K562 (cell line): ENCODE measurements around the gene MRPL54. TPM values are rescaled to one million over a fixed set of nuclear protein-coding genes. Genes with fewer than 3 reads are reported as not detected.

Experiments used
- ATAC-seq: fragments of 200-7000 bp; cut with Tn5 transposase; 3 replicates; pipeline ENCODE4 v1.9.1; 2020; ENCODE audit warnings: moderate library complexity
- BruUV-seq: library from RNA; stranded (reverse); fragments of 400-500 nt; replicated peaks from 2 replicates; lab custom pipeline; 2021; lab: Mats Ljungman, UMichigan
- CTCF ChIA-PET: fragments of 300-600 bp; formaldehyde crosslinking; extraction: SDS; loops from one replicate; lab custom pipeline; 2021; ENCODE audit warnings: low intra/inter-chr PET ratio; lab: Yijun Ruan, JAX
- POLR2A ChIA-PET: fragments of 300-600, 350-650 bp; sonication (Branson Sonifier 250); formaldehyde crosslinking; extraction: SDS; loops from one replicate; lab custom pipeline; 2021; ENCODE audit warnings: antibody characterized with exemption, inconsistent platforms; lab: Yijun Ruan, JAX
- DNase-seq, 4 experiments: peaks; one replicate each; pipeline versions ENCODE4 v3.0.0 to v3.0.0-alpha.2; 2011 to 2018; ENCODE audit warnings: low spot score in 3 of 4, mixed read lengths in 3 of 4; ENCODE audit errors: extremely low read depth in 1 of 4
- FAIRE-seq: peaks from 2 replicates; lab custom pipeline; 2011; peaks lifted over from hg19 to GRCh38; lab: Jason Lieb, UNC
- H2AFZ ChIP-seq: 2 replicates; pipeline ENCODE4 v1.6.0; 2011; ENCODE audit warnings: low read depth, low read length, control low read depth, inconsistent platforms
- H3K27ac ChIP-seq: fragments of 200-600 bp; 3 replicates; pipeline ENCODE4 v1.8.0; 2011; ENCODE audit warnings: low read depth, mild to moderate bottlenecking, control low read depth, inconsistent platforms, low read length, moderate library complexity, mixed read lengths; ENCODE audit errors: extremely low read depth
- H3K27me3 ChIP-seq, 2 experiments: fragments of 300-600 bp in 1 of 2; 2 replicates in 1 of 2; 3 replicates in 1 of 2; pipeline versions ENCODE4 v1.6.0 to v1.8.0; 2011; ENCODE audit warnings: inconsistent platforms in 2 of 2, low read length in 2 of 2, mild to moderate bottlenecking in 1 of 2, mixed read lengths in 1 of 2, moderate library complexity in 1 of 2; ENCODE audit not compliant: control insufficient read depth in 2 of 2, insufficient read depth in 2 of 2
- H3K36me3 ChIP-seq: fragments of 300-600 bp; 3 replicates; pipeline ENCODE4 v1.8.0; 2011; ENCODE audit warnings: mild to moderate bottlenecking, low read length, inconsistent platforms; ENCODE audit not compliant: control insufficient read depth, insufficient read depth
- H3K4me1 ChIP-seq, 2 experiments: fragments of 200-600 bp in 1 of 2; replicated peaks in 1 of 2; 2 replicates in 1 of 2; 3 replicates in 1 of 2; pipeline versions ENCODE4 v1.5.1 to v1.8.0; 2011; ENCODE audit warnings: inconsistent platforms in 2 of 2, low read length in 2 of 2, mild to moderate bottlenecking in 1 of 2, mixed read lengths in 1 of 2, moderate library complexity in 1 of 2; ENCODE audit not compliant: control insufficient read depth in 2 of 2, insufficient read depth in 2 of 2
- H3K4me2 ChIP-seq: 2 replicates; pipeline ENCODE4 v1.6.1; 2011; ENCODE audit warnings: low read length, control low read depth, inconsistent platforms, mixed read lengths; ENCODE audit not compliant: insufficient read depth
- H3K4me3 ChIP-seq: fragments of 200-600 bp; sonication (generic), shearing (Covaris generic); 2 replicates; pipeline ENCODE4 v1.5.1; 2016; ENCODE audit warnings: control low read depth, inconsistent platforms
- H3K79me2 ChIP-seq: fragments of 200-600 bp; 3 replicates; pipeline ENCODE4 v1.8.0; 2011; ENCODE audit warnings: low read length, inconsistent platforms; ENCODE audit not compliant: control insufficient read depth, insufficient read depth
- H3K9ac ChIP-seq, 2 experiments: 2 replicates each; pipeline versions ENCODE4 v1.6.0 to v1.6.1; 2011; ENCODE audit warnings: low read depth in 2 of 2, low read length in 2 of 2, control low read depth in 1 of 2, inconsistent platforms in 1 of 2, mild to moderate bottlenecking in 1 of 2, mixed read lengths in 1 of 2; ENCODE audit not compliant: insufficient read depth in 1 of 2
- H3K9me1 ChIP-seq: one replicate; pipeline ENCODE4 v1.6.0; 2011; ENCODE audit warnings: inconsistent platforms, mild to moderate bottlenecking, low read length, moderate library complexity; ENCODE audit not compliant: control insufficient read depth, insufficient read depth
- H3K9me3 ChIP-seq: replicated peaks from 2 replicates; pipeline ENCODE4 v1.5.1; 2011; ENCODE audit warnings: low read depth, low read length, inconsistent platforms; ENCODE audit not compliant: control insufficient read depth, insufficient read depth
- H4K20me1 ChIP-seq: replicated peaks from 2 replicates; pipeline ENCODE4 v1.6.1; 2011; ENCODE audit warnings: low read length, inconsistent platforms, mixed read lengths; ENCODE audit not compliant: control insufficient read depth, insufficient read depth
- CTBP1 ChIP-seq: fragments of 450-650 bp; IDR thresholded peaks from 2 replicates; pipeline ENCODE4 v1.6.1; 2016; ENCODE audit warnings: borderline replicate concordance
- FOSL1 ChIP-seq: fragments of 200-800 bp; sonication (Bioruptor generic); conservative IDR thresholded peaks from 2 replicates; pipeline ENCODE4 v1.6.1; 2016; ENCODE audit warnings: missing genetic modification characterization, missing compliant biosample characterization
- GABPB2 ChIP-seq: fragments of 250-450 bp; sonication (Bioruptor Pico); conservative IDR thresholded peaks from 2 replicates; pipeline ENCODE4 v1.5.1; 2021; ENCODE audit warnings: mild to moderate bottlenecking
- GATA2 ChIP-seq: sonication (generic); formaldehyde crosslinking; IDR thresholded peaks from 2 replicates; pipeline ENCODE4 v1.4.0; 2020; ENCODE audit warnings: mild to moderate bottlenecking, missing genetic modification reagents
- GTF2E2 ChIP-seq: fragments of 200-800 bp; sonication (Bioruptor generic); IDR thresholded peaks from 2 replicates; pipeline ENCODE4 v1.6.1; 2016; ENCODE audit warnings: missing genetic modification characterization, missing compliant biosample characterization
- HDAC1 ChIP-seq, 2 experiments: fragments of 450-650 bp; IDR thresholded peaks; 2 replicates each; pipeline ENCODE4 v1.6.1; 2016 to 2017; ENCODE audit warnings: inconsistent platforms in 1 of 2, mild to moderate bottlenecking in 1 of 2, moderate library complexity in 1 of 2
- HNRNPUL1 ChIP-seq: fragments of 200-400 bp; formaldehyde crosslinking; IDR thresholded peaks from 2 replicates; pipeline ENCODE4 v1.6.1; 2017; ENCODE audit warnings: low read length
- ILF3 ChIP-seq: fragments of 450-650 bp; IDR thresholded peaks from 2 replicates; pipeline ENCODE4 v1.6.1; 2018; ENCODE audit warnings: antibody characterized with exemption, mild to moderate bottlenecking, moderate library complexity, borderline replicate concordance
- KDM4B ChIP-seq, 2 experiments: fragments of 450-650 bp in 1 of 2; sonication (generic) in 1 of 2; IDR thresholded peaks; 2 replicates each; pipeline ENCODE4 v1.6.1; 2016 to 2017; ENCODE audit warnings: borderline replicate concordance in 2 of 2, antibody characterized with exemption in 1 of 2, low read depth in 1 of 2, mild to moderate bottlenecking in 1 of 2
- MTA3 ChIP-seq: fragments of 450-650 bp; formaldehyde crosslinking; IDR thresholded peaks from 2 replicates; pipeline ENCODE4 v1.6.1; 2017; ENCODE audit warnings: mild to moderate bottlenecking, borderline replicate concordance
- NELFE ChIP-seq: IDR thresholded peaks from 2 replicates; pipeline ENCODE4 v1.6.1; 2011; ENCODE audit warnings: mild to moderate bottlenecking; ENCODE audit not compliant: insufficient read depth, insufficient read length
- RBM25 ChIP-seq: fragments of 200-400 bp; formaldehyde crosslinking; IDR thresholded peaks from 2 replicates; pipeline ENCODE4 v1.6.1; 2018; ENCODE audit warnings: low read length, low read depth, moderate library complexity; ENCODE audit not compliant: severe bottlenecking
- SMAD4 ChIP-seq: fragments of 250-450 bp; sonication (Bioruptor Pico); conservative IDR thresholded peaks from 2 replicates; pipeline ENCODE4 v1.8.0; 2021; ENCODE audit warnings: inconsistent platforms, mild to moderate bottlenecking, moderate library complexity
- SREBF2 ChIP-seq: sonication (generic); formaldehyde crosslinking; IDR thresholded peaks from 2 replicates; pipeline ENCODE4 v1.4.0; 2020; ENCODE audit warnings: mild to moderate bottlenecking, missing genetic modification reagents
- ZC3H11A ChIP-seq: IDR thresholded peaks from 2 replicates; pipeline ENCODE4 v1.6.1; 2012; ENCODE audit warnings: low read depth, low read length, improper control_type of control experiment
- ZNF175 ChIP-seq: fragments of 200-800 bp; sonication (Bioruptor generic); IDR thresholded peaks from 2 replicates; pipeline ENCODE4 v1.6.1; 2016; ENCODE audit warnings: low read depth, mild to moderate bottlenecking, missing genetic modification characterization, missing compliant biosample characterization
- WGBS: fragments of 100-300 bp; shearing (Covaris generic); methylation state at CpG from one replicate; pipeline ENCODE4 v1.1.6; 2016; ENCODE audit warnings: low coverage, mixed read lengths; ENCODE audit not compliant: insufficient coverage; ENCODE audit errors: missing lambda C conversion rate; 5-methylcytosine and 5-hydroxymethylcytosine counted together
- in situ Hi-C: fragments of 300-500 bp; cut with MboI; formaldehyde crosslinking; loops from 4 replicates; pipeline ENCODE4 v1.15.0; 2018; ENCODE audit warnings: inconsistent platforms, mixed read lengths
- intact Hi-C: fragments of 100-400 bp; cut with micrococcal nuclease; formaldehyde crosslinking; loops from 2 replicates; pipeline ENCODE4 v1.14.2; 2022
- polyA plus RNA-seq, 8 experiments: library from polyadenylated mRNA; depleted of rRNA in 4 of 8; stranded (reverse) in 5 of 8; unstranded in 3 of 8; fragments of >200 nt; fragmentation: Nextera tagmentation in 2 of 8; fragmentation: Illumina TruSeq in 1 of 8; extraction: Ambion mirVana in 2 of 8; extraction: Trizol in 1 of 8; gene quantifications; 2 replicates each; pipeline versions ENCODE4 v1.2.1 to v1.2.3, GENCODE V29; 2011 to 2014; ENCODE audit warnings: inconsistent platforms in 1 of 8, missing spikeins in 1 of 8
- total RNA-seq, 7 experiments: library from RNA; depleted of rRNA in 6 of 7; stranded (reverse); fragments of >200 nt in 6 of 7; fragmentation: Illumina TruSeq in 2 of 7; extraction: Trizol in 2 of 7; gene quantifications; 2 replicates each; pipeline versions ENCODE4 v1.2.1 to v1.2.3, GENCODE V29; 2011 to 2021; ENCODE audit warnings: low replicate concordance in 1 of 7
- TF ChIP-seq, protein P1 (sequence below): fragments of 450-650 bp; IDR thresholded peaks from 2 replicates; pipeline ENCODE4 v1.6.1; 2014; ENCODE audit warnings: low read depth, mild to moderate bottlenecking, moderate library complexity, borderline replicate concordance
- TF ChIP-seq, protein P2 (sequence below): fragments of 200-800 bp; sonication (Bioruptor generic); IDR thresholded peaks from 2 replicates; pipeline ENCODE4 v1.6.1; 2017; ENCODE audit warnings: missing genetic modification characterization, missing compliant biosample characterization

MRPL54 gene
- total and polyA plus RNA-seq, 9 of the 15 experiments (the other 6 are each of a cell fraction or from before 2014, with no cell fraction given), result 3.5 to 120 (median 56.9) TPM

- TF ChIP-seq KDM4B (IDR thresholded peaks at IDR 0.05; ENCODE audit: borderline replicate concordance in 2 of 2, low read depth in 1 of 2) (no peak), MTA3 (peak; percentile 38), SREBF2 (CRISPR knock-in tag) (no peak), GATA2 (CRISPR knock-in tag) (no peak), NELFE (no peak), SMAD4 (peak; percentile 49), HNRNPUL1 (no peak)
Observed at GRCh38 chr19:3761382-3762129, 926 bp upstream of the MRPL54 start, which contains the start of gene APBA3 (continued).

GRCh38 chr19:3762130-3762473 is 380 bp upstream of the MRPL54 start:
- FAIRE-seq, result no peak
- peak overlapping the region; percentile 99 for H3K27ac ChIP-seq
- TF ChIP-seq ZNF175 (CRISPR knock-in tag), result peak; percentile 87
- no peak for TF ChIP-seq RBM25
- TF ChIP-seq GABPB2 (CRISPR knock-in tag), result no peak
- no peak for TF ChIP-seq CTBP1
- TF ChIP-seq, protein P1, sequence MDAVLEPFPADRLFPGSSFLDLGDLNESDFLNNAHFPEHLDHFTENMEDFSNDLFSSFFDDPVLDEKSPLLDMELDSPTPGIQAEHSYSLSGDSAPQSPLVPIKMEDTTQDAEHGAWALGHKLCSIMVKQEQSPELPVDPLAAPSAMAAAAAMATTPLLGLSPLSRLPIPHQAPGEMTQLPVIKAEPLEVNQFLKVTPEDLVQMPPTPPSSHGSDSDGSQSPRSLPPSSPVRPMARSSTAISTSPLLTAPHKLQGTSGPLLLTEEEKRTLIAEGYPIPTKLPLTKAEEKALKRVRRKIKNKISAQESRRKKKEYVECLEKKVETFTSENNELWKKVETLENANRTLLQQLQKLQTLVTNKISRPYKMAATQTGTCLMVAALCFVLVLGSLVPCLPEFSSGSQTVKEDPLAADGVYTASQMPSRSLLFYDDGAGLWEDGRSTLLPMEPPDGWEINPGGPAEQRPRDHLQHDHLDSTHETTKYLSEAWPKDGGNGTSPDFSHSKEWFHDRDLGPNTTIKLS, result no peak
- TF ChIP-seq ZC3H11A, result no peak
- TF ChIP-seq FOSL1, result 0 out of 2 replicates have a peak, but pooled peaks have one; percentile 44
- TF ChIP-seq, protein P2, sequence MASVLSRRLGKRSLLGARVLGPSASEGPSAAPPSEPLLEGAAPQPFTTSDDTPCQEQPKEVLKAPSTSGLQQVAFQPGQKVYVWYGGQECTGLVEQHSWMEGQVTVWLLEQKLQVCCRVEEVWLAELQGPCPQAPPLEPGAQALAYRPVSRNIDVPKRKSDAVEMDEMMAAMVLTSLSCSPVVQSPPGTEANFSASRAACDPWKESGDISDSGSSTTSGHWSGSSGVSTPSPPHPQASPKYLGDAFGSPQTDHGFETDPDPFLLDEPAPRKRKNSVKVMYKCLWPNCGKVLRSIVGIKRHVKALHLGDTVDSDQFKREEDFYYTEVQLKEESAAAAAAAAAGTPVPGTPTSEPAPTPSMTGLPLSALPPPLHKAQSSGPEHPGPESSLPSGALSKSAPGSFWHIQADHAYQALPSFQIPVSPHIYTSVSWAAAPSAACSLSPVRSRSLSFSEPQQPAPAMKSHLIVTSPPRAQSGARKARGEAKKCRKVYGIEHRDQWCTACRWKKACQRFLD (CRISPR knock-in tag), result peak; percentile 39; the same call in 1 of the 2 replicates
- no peak for TF ChIP-seq GTF2E2
- 0 out of 2 replicates have a peak, but pooled peaks have one; percentile 3 for TF ChIP-seq ILF3
- 0 out of 4 replicates have a peak, but pooled peaks of 1 of the 2 experiments have one; percentile 2 for TF ChIP-seq HDAC1 (IDR thresholded peaks at IDR 0.05)

More at GRCh38 chr19:3762130-3762473, 380 bp upstream of the MRPL54 start:
- no peak for DNase-seq
- POLR2A ChIA-PET, result interaction anchor here (0.6 to 4.0 kb wide), 18 partner anchors 9 to 390 kb away, joined by 3 to 48 read pairs (median 4); partner anchors contain the start of genes EEF2 and RAX2
- Histone ChIP-seq H3K4me2 (peak overlapping the region; percentile 97), H3K9me3 (no peaks in the 10 kb centered on the region), H3K79me2 (peaks cover 26% of the 10 kb centered on the region), H3K36me3 (peaks cover 36% of the 10 kb centered on the region; the same call in 2 of the 3 replicates), H3K4me1 (peaks cover 8 to 30% of the 10 kb centered on the region in 2 experiments; a peak in 4 of 5 replicates), H2AFZ (peak overlapping the region; percentile 100), H3K9ac (peak overlapping the region; percentile 97 to 100; a peak in 3 of 4 replicates), H3K27me3 (no peaks in the 10 kb centered on the region), H3K9me1 (no peaks in the 10 kb centered on the region), H4K20me1 (no peaks in the 10 kb centered on the region), H3K4me3 (peak overlapping the region; percentile 100)
- in situ Hi-C loops (no loop called here), intact Hi-C loops (loop anchor here (2.0 kb wide), 1 partner anchor 41 kb away; no protein-coding TSS in a partner anchor)
- CTCF ChIA-PET, result no interaction called here
- no TSS peak for BruUV-seq
- no peak for ATAC-seq
- 40% methylated on average over 1 of the region's 1 CpG for WGBS
